Fibroblast of lung (primary cell): Measurements from ENCODE around the gene PSAP. TPM values are rescaled to one million over a fixed set of nuclear protein-coding genes. Genes with fewer than 3 reads are reported as not detected.

Experiments used
- DNase-seq, 2 donors: peaks; one replicate each; pipeline versions ENCODE4 v3.0.0 to v3.0.0-alpha.2; 2010; ENCODE audit warnings: low read depth in 2 of 2
- H2AFZ ChIP-seq: 2 replicates; pipeline ENCODE4 v1.5.1; 2012; ENCODE audit warnings: low read length, control low read depth, inconsistent platforms
- H3K27ac ChIP-seq: 2 replicates; pipeline ENCODE4 v1.5.1; 2011; ENCODE audit warnings: low read length, control low read depth; ENCODE audit not compliant: insufficient read depth
- H3K27me3 ChIP-seq: 2 replicates; pipeline ENCODE4 v1.5.1; 2011; ENCODE audit warnings: mild to moderate bottlenecking, low read length; ENCODE audit not compliant: control insufficient read depth, insufficient read depth
- H3K36me3 ChIP-seq: 2 replicates; pipeline ENCODE4 v1.5.1; 2011; ENCODE audit warnings: low read length; ENCODE audit not compliant: control insufficient read depth, insufficient read depth
- H3K4me1 ChIP-seq: 2 replicates; pipeline ENCODE4 v1.5.1; 2011; ENCODE audit warnings: low read length; ENCODE audit not compliant: control insufficient read depth, insufficient read depth; ENCODE audit errors: extremely low read depth
- H3K4me2 ChIP-seq: 2 replicates; pipeline ENCODE4 v1.5.1; 2011; ENCODE audit warnings: low read length, control low read depth; ENCODE audit not compliant: insufficient read depth; ENCODE audit errors: extremely low read depth
- H3K4me3 ChIP-seq, 4 experiments: fragments of 200-600 bp in 1 of 4; sonication (generic) in 1 of 4; replicated peaks in 1 of 4; 2 replicates each; pipeline ENCODE4 v1.5.1; 2011 to 2016; ENCODE audit warnings: low read length in 4 of 4, low read depth in 3 of 4, mild to moderate bottlenecking in 3 of 4, control low read depth in 2 of 4, inconsistent platforms in 1 of 4, mixed read lengths in 1 of 4; ENCODE audit not compliant: insufficient read depth in 1 of 4; ENCODE audit errors: control extremely low read depth in 1 of 4
- H3K79me2 ChIP-seq: 2 replicates; pipeline ENCODE4 v1.5.1; 2012; ENCODE audit warnings: mild to moderate bottlenecking, low read length, inconsistent platforms; ENCODE audit not compliant: control insufficient read depth, insufficient read depth
- H3K9ac ChIP-seq: 2 replicates; pipeline ENCODE4 v1.5.1; 2011; ENCODE audit warnings: mild to moderate bottlenecking, low read length, control low read depth; ENCODE audit not compliant: insufficient read depth
- H3K9me3 ChIP-seq: 2 replicates; pipeline ENCODE4 v1.5.1; 2012; ENCODE audit warnings: low read depth, low read length; ENCODE audit not compliant: control insufficient read depth, insufficient read depth
- H4K20me1 ChIP-seq: 2 replicates; pipeline ENCODE4 v1.5.1; 2011; ENCODE audit warnings: low read length; ENCODE audit not compliant: control insufficient read depth, insufficient read depth; ENCODE audit errors: extremely low read depth
- EZH2 ChIP-seq: IDR thresholded peaks from 2 replicates; pipeline ENCODE4 v1.5.1; 2012; ENCODE audit warnings: low read length, control low read depth, mild to moderate bottlenecking; ENCODE audit errors: missing control alignments
- polyA plus RNA-seq, 2 donors: library from polyadenylated mRNA; depleted of rRNA in 1 of 2; stranded (reverse) in 1 of 2; unstranded in 1 of 2; fragments of >200 nt; gene quantifications; 2 replicates each; pipeline ENCODE4 v1.2.1, GENCODE V29; 2011 to 2012; ENCODE audit warnings: missing spikeins in 1 of 2
- total RNA-seq: library from RNA; depleted of rRNA; stranded (reverse); fragments of >200 nt; gene quantifications from 2 replicates; pipeline ENCODE4 v1.2.1, GENCODE V29; 2014
- TF ChIP-seq, protein P1 (sequence below), 2 donors: IDR thresholded peaks in 1 of 2; conservative IDR thresholded peaks in 1 of 2; 1 replicate in 1 of 2; 2 replicates in 1 of 2; pipeline ENCODE4 v1.5.1; 2011 to 2012; ENCODE audit warnings: low read length in 2 of 2, control low read depth in 1 of 2, inconsistent platforms in 1 of 2, low read depth in 1 of 2, mild to moderate bottlenecking in 1 of 2

The PSAP gene
- total and polyA plus RNA-seq, 2 donors (not counting 1 experiment from before 2014, with no cell fraction given), result 1,180 to 1,566 TPM

GRCh38 chr10:71809628-71810027 is 41.4 kb downstream of the PSAP start:
- DNase-seq, result no peak
- Histone ChIP-seq H3K27ac (no peak overlapping the region), H3K9ac (no peak overlapping the region), H3K4me2 (no peak overlapping the region), H3K4me3 (no peak overlapping the region), H3K36me3 (no peaks in the 10 kb centered on the region), H3K4me1 (no peaks in the 10 kb centered on the region), H3K79me2 (no peaks in the 10 kb centered on the region), H3K27me3 (peaks cover 10% of the 10 kb centered on the region), H4K20me1 (peaks cover 2% of the 10 kb centered on the region), H2AFZ (no peak overlapping the region), H3K9me3 (no peaks in the 10 kb centered on the region)
- TF ChIP-seq, protein P1, sequence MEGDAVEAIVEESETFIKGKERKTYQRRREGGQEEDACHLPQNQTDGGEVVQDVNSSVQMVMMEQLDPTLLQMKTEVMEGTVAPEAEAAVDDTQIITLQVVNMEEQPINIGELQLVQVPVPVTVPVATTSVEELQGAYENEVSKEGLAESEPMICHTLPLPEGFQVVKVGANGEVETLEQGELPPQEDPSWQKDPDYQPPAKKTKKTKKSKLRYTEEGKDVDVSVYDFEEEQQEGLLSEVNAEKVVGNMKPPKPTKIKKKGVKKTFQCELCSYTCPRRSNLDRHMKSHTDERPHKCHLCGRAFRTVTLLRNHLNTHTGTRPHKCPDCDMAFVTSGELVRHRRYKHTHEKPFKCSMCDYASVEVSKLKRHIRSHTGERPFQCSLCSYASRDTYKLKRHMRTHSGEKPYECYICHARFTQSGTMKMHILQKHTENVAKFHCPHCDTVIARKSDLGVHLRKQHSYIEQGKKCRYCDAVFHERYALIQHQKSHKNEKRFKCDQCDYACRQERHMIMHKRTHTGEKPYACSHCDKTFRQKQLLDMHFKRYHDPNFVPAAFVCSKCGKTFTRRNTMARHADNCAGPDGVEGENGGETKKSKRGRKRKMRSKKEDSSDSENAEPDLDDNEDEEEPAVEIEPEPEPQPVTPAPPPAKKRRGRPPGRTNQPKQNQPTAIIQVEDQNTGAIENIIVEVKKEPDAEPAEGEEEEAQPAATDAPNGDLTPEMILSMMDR (conservative IDR thresholded peaks at IDR 0.05 in 1 of 2, IDR thresholded peaks at IDR 0.05 in 1 of 2; ENCODE audit: low read depth in 1 of 2, low read length in 2 of 2), result no peak
- TF ChIP-seq EZH2, result no peak

DNA sequence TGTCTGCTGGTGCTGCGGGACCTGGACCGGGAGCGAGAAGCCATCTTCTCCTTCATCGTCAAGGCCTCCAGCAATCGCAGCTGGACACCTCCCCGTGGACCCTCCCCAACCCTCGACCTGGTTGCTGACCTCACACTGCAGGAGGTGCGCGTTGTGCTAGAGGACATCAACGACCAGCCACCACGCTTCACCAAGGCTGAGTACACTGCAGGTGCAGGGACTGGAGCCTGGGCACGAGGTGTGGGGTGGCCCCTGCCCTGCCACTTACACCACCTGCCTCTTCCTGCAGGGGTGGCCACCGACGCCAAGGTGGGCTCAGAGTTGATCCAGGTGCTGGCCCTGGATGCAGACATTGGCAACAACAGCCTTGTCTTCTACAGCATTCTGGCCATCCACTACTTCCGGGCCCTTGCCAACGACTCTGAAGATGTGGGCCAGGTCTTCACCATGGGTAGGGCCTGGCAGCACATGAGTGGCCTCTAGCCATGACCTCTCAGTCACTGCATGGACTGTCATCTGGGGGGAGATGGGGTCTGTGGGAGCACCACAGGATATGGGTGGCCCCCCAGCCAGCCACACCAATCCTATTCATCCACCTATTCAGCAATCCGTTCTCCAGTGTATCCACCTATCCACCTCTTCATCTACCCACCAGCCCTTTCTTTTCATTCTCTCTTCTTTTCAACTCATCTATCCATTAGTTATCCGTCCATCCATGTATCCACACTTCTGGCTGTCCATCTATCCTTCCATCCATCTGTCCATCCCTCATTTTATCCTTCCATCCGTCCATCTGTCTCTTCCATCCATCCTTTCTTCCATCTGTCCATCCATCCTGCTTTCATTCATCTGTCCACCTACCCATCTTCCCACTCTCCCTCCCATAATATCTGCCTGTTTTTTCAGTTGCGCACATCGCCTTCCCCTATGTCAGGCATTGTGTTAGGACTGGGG is 43.2 kb downstream of the PSAP start:
- no peak for TF ChIP-seq EZH2
- TF ChIP-seq, protein P1 (conservative IDR thresholded peaks at IDR 0.05 in 1 of 2, IDR thresholded peaks at IDR 0.05 in 1 of 2; ENCODE audit: low read depth in 1 of 2, low read length in 2 of 2), result no peak

GRCh38 chr10:71806704-71807556 is 44.1 kb downstream of the PSAP start:
- Histone ChIP-seq H2AFZ (no peak overlapping the region), H3K27me3 (peaks cover 10% of the 10 kb centered on the region), H3K27ac (no peak overlapping the region), H3K4me3 (no peak overlapping the region), H3K9me3 (no peaks in the 10 kb centered on the region), H3K79me2 (no peaks in the 10 kb centered on the region), H3K4me2 (no peak overlapping the region), H3K36me3 (no peaks in the 10 kb centered on the region), H3K4me1 (no peaks in the 10 kb centered on the region), H4K20me1 (peaks cover 2% of the 10 kb centered on the region), H3K9ac (no peak overlapping the region)
- TF ChIP-seq, protein P1 (conservative IDR thresholded peaks at IDR 0.05 in 1 of 2, IDR thresholded peaks at IDR 0.05 in 1 of 2; ENCODE audit: low read depth in 1 of 2, low read length in 2 of 2), result no peak
- TF ChIP-seq EZH2, result no peak
- DNase-seq, result no peak

More for the DNA sequence above, 43.2 kb downstream of the PSAP start:
- no peak for DNase-seq
- Histone ChIP-seq H3K27ac (no peak overlapping the region), H3K36me3 (no peaks in the 10 kb centered on the region), H3K27me3 (peaks cover 10% of the 10 kb centered on the region), H3K4me3 (no peak overlapping the region), H3K4me1 (no peaks in the 10 kb centered on the region), H3K79me2 (no peaks in the 10 kb centered on the region), H3K4me2 (no peak overlapping the region), H3K9ac (no peak overlapping the region), H4K20me1 (peaks cover 2% of the 10 kb centered on the region), H3K9me3 (no peaks in the 10 kb centered on the region), H2AFZ (no peak overlapping the region)
